ENCODE measurements around the gene DARS1.

DNA sequence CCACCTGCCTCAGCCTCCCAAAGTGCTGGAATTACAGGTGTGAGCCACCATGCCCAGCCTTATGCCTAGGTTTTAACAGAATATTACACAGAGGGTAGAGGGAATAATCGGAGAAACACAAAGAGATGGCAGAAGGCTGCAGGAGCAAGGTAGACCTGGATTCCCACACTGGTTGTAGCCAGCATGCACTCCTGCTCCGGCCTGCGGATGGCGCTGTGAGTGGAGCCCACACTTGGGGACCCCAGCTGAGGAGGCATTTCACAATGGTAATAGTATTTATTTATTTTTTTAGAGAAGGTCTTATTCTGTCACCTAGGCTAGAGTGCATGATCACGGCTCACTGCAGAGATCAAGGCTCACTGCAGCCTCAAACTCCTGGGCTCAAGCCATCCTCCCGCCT, 38.8 kb upstream of the DARS1 start:
- TF ChIP-seq, protein P1, sequence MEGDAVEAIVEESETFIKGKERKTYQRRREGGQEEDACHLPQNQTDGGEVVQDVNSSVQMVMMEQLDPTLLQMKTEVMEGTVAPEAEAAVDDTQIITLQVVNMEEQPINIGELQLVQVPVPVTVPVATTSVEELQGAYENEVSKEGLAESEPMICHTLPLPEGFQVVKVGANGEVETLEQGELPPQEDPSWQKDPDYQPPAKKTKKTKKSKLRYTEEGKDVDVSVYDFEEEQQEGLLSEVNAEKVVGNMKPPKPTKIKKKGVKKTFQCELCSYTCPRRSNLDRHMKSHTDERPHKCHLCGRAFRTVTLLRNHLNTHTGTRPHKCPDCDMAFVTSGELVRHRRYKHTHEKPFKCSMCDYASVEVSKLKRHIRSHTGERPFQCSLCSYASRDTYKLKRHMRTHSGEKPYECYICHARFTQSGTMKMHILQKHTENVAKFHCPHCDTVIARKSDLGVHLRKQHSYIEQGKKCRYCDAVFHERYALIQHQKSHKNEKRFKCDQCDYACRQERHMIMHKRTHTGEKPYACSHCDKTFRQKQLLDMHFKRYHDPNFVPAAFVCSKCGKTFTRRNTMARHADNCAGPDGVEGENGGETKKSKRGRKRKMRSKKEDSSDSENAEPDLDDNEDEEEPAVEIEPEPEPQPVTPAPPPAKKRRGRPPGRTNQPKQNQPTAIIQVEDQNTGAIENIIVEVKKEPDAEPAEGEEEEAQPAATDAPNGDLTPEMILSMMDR (IDR thresholded peaks at IDR 0.05): no peak
- TF ChIP-seq POLR2A (IDR thresholded peaks at IDR 0.05): no peak
